Cardiac fibroblast (primary cell): ENCODE results near the gene ATP11C.
"Not testable (repeated sequence)": the region's sequence is repeated elsewhere in the genome, so short reads cannot be mapped to it uniquely, and the experiment has no call there.

ENCODE experiments used
- DNase-seq, 2 donors: peaks; one replicate each; pipeline versions ENCODE4 v3.0.0 to v3.0.0-alpha.2; 2010; ENCODE audit warnings: low read depth in 2 of 2
- H3K4me3 ChIP-seq, 2 donors: replicated peaks in 1 of 2; 1 replicate in 1 of 2; 2 replicates in 1 of 2; pipeline ENCODE4 v1.5.1; 2011; ENCODE audit warnings: low read depth in 2 of 2, low read length in 2 of 2, mild to moderate bottlenecking in 2 of 2, moderate library complexity in 1 of 2
- CTCF ChIP-seq: IDR thresholded peaks from one replicate; pipeline ENCODE4 v1.5.1; 2011; ENCODE audit warnings: low read depth, mild to moderate bottlenecking, low read length, inconsistent platforms

The ATP11C gene

GRCh38 chrX:139929876-139930275, 3.0 kb downstream of the ATP11C start:
- no peak overlapping the region for H3K4me3 ChIP-seq
- DNase-seq, result no peak
- TF ChIP-seq CTCF, result no peak

GRCh38 chrX:139924696-139925095, 8.2 kb downstream of the ATP11C start:
- TF ChIP-seq CTCF, result no peak
- no peak for DNase-seq
- no peak overlapping the region for H3K4me3 ChIP-seq

- DNase-seq, result no peak
- no peak for TF ChIP-seq CTCF
- H3K4me3 ChIP-seq, result no peak overlapping the region
Measured at GRCh38 chrX:139924069-139924695, 8.7 kb downstream of the ATP11C start.

GRCh38 chrX:139921142-139921541, 11.7 kb downstream of the ATP11C start:
- H3K4me3 ChIP-seq, DNase-seq: not testable (repeated sequence)

- DNase-seq, result peak in 1 of 2 donors; percentile 43
- no peak for TF ChIP-seq CTCF
- H3K4me3 ChIP-seq, result no peak overlapping the region
Measured at GRCh38 chrX:139920316-139920715, 12.5 kb downstream of the ATP11C start.

GRCh38 chrX:139914421-139914820, 18.4 kb downstream of the ATP11C start:
- H3K4me3 ChIP-seq, result no peak overlapping the region
- DNase-seq, result no peak
- no peak for TF ChIP-seq CTCF

- no peak overlapping the region for H3K4me3 ChIP-seq
- DNase-seq, result no peak
- TF ChIP-seq CTCF, result no peak
Measured at GRCh38 chrX:139909712-139910111, 23.1 kb downstream of the ATP11C start.
